HG02571 (cell line): ENCODE measurements around the gene LPAR4.
"Not testable (repeated sequence)": the region's sequence is repeated elsewhere in the genome, so short reads cannot be mapped to it uniquely, and the experiment has no call there.

Experiments
- ATAC-seq: cut with Tn5 transposase; IDR thresholded peaks from one replicate; pipeline ENCODE4 v1.9.1; 2021; ENCODE audit warnings: mild to moderate bottlenecking, moderate library complexity; ENCODE audit not compliant: unreplicated experiment

LPAR4 gene, protein sequence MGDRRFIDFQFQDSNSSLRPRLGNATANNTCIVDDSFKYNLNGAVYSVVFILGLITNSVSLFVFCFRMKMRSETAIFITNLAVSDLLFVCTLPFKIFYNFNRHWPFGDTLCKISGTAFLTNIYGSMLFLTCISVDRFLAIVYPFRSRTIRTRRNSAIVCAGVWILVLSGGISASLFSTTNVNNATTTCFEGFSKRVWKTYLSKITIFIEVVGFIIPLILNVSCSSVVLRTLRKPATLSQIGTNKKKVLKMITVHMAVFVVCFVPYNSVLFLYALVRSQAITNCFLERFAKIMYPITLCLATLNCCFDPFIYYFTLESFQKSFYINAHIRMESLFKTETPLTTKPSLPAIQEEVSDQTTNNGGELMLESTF

GRCh38 chrX:78747489-78747888 is at the start of gene LPAR4:
Gene LPAR4, plus strand, starts transcription at chrX:78747720. Its CDS starts 7,150 bp downstream, at chrX:78754870.
- ATAC-seq, result no peak

DNA sequence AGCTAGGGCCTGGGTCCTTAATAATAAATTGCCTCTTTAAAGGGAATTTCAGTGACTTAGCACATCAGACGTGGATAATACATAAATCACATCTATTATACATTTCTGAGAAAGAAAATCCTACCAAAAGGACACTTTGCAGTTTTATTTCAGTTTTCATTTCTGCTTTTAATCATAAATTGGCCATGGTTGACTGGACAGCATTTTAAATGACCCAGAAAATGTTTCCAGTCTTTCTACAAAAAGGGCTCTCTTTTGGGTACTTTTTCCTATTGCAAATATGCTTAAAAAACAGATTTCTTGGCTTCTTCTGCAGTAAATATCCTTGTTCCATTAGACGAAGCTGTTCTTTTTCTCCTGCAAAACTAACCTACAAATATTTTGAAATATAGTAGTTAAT is 41.4 kb upstream of the LPAR4 start:
- no peak for ATAC-seq

DNA sequence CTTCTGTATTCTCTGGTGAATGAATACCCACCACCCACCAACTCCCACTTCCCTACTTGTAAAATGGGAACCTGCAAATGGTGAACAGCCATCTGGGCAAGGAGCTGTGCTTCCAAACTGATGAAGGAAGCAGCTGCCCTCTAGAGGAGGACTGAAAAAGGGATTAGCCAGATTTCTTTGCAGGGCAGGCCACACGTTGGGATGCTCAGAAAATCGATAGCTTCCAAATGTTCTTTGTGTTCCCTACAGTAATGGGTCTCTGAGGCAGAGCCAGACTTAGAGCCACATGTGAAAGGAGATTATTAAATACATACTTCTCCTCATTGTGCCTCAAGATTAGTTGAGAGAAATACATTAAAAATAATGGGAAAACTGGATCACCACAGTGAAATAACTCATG is 39.3 kb upstream of the LPAR4 start:
- no peak for ATAC-seq

- ATAC-seq, result no peak
These were observed 38.7 kb upstream of the LPAR4 start for GRCh38 chrX:78708816-78709215.

GRCh38 chrX:78710171-78710570 is 37.3 kb upstream of the LPAR4 start:
- no peak for ATAC-seq

- no peak for ATAC-seq
These were observed 35.2 kb upstream of the LPAR4 start for GRCh38 chrX:78712336-78712735.

DNA sequence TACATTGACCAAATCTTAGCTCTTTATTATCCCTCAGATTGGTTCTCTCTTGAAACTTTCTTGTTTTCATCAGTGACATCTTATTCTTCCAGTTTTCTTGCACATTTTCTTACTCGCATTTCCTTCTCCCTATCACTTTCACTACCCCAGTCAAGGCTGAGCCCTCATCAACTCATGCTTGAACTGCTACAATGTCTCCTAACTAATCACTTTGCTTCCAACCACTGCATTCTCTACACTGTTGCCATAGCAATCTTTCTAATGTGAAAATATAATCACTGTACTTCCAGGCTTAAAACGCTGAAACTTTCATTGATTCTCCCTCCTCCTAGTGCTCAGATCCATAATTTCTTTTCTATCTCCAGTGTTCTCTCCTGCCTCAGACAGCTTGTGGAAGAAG is 22.2 kb upstream of the LPAR4 start:
- ATAC-seq, result no peak

DNA sequence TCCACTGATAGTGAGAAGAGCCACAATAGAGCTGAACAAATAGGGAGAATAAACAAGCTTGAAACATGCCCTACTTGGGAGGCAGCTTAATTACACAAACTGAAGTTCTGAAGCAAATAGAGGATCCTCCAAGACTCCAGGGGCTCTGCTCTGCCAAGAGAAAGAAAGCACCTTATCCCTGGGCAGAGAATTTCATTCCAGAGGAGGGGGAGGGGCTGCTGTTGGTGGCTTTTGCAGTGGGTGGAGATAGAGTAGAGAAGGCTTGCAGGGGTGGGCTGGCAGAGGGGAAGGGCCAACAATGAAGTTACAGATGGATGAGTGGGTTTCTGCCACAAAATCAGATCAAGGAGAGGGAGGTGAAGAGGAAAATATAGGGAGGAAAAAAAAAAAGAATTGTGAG is 1.0 kb upstream of the LPAR4 start:
- ATAC-seq, result no peak

GRCh38 chrX:78747971-78748370 is 451 bp downstream of the LPAR4 start:
- no peak for ATAC-seq

DNA sequence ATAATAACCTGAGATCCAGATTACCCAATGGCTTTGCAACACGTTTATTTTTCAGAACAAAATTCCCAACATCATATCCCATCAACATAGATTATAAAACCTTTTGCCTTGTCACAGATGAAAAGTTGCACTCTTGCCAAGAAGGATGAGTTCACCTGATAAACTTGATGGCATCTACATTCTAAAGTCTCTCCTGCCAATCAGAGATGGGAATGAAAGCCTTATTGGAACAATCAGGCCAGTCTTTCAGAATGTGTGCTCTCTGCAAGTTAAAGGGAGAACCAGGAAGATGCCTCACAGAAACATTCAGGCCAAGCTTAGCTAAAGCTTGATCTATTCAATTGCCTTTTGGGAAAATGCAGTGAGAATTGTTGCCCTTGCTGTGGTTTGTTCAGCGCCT is 1.3 kb downstream of the LPAR4 start:
- no peak for ATAC-seq

- no peak for ATAC-seq
These were observed 6.1 kb downstream of the LPAR4 start for GRCh38 chrX:78753571-78753970.

GRCh38 chrX:78754917-78755316 is 7.4 kb downstream of the LPAR4 start:
- peak; percentile 92 for ATAC-seq

GRCh38 chrX:78759081-78759480 is 11.6 kb downstream of the LPAR4 start:
- no peak for ATAC-seq

GRCh38 chrX:78769101-78769755 is 21.7 kb downstream of the LPAR4 start:
- no peak for ATAC-seq

GRCh38 chrX:78769946-78770345 is 22.4 kb downstream of the LPAR4 start:
- ATAC-seq, result no peak

DNA sequence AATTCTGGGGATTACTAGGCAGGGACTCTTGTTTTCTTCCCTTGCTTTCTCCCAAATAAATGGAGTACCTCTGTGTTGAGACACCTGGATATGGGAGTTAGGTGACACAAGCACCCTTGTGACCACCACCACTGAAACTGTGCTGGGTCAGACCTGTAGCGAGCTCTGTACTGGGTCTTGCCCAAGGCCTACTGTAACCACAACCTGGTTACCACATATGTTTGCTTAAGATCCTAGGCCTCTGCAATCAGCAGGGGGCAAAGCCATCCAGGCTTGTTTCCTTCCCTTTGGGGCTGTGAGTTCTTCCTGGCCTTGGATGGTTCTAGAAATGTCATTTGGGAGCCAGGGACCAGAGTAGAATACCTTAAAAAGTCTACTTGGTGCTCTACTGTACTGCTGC is 49.4 kb downstream of the LPAR4 start:
- no peak for ATAC-seq

- no peak for ATAC-seq
These were observed 52.6 kb downstream of the LPAR4 start for GRCh38 chrX:78800114-78800513.

GRCh38 chrX:78800694-78801093 is 53.2 kb downstream of the LPAR4 start:
- no peak for ATAC-seq

DNA sequence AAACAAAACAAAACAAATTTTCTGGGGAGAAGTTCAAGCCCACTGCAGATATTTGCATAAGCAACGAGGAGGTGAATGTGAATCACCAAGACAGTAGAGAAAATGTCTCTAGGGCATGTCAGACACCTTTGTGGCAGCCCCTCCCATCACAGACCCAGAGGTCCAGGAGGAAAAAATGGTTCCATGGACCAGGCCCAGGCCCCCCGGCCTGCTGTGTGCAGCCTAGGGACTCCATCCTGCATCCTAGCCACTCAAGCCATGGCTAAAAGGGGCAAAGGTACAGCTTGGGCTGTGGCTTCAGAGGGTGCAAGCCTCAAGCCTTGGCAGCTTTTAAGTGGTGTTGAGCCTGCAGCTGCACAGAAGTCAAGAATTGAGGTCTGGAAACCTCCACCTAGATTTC is 54.0 kb downstream of the LPAR4 start:
- no peak for ATAC-seq

- ATAC-seq, result not testable (repeated sequence)
These were observed 55.0 kb downstream of the LPAR4 start for GRCh38 chrX:78802526-78802925.
